ENCODE data around the gene POMT1. TPM values are rescaled to one million over a fixed set of nuclear protein-coding genes. Genes with fewer than 3 reads are reported as not detected.

POMT1 gene
- total RNA-seq, 2 donors from 2014 or later = 18.2 to 22.8 TPM

DNA sequence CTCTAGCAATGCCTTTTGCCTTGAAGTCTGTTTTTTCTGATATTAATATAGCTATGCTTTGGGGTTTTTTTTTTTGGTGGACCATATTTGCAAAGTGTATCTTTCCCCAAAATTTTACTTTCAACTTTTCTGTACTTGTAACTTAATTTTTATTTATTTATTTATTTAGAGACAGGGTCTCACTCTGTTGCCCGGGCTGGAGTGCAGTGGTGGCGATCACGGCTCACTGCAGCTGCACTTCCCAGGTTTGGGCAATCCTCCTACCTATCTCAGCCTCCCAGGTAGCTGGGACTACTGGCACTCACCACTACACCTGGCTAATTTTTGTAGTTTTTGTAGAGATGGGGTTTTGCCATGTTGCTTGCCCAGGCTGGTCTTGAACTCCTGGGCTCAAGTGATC, 63.4 kb downstream of the POMT1 start:
- no peak for DNase-seq (ENCODE audit: low spot score)
- intact Hi-C loops (cut with DNase I) = no loop called here

DNA sequence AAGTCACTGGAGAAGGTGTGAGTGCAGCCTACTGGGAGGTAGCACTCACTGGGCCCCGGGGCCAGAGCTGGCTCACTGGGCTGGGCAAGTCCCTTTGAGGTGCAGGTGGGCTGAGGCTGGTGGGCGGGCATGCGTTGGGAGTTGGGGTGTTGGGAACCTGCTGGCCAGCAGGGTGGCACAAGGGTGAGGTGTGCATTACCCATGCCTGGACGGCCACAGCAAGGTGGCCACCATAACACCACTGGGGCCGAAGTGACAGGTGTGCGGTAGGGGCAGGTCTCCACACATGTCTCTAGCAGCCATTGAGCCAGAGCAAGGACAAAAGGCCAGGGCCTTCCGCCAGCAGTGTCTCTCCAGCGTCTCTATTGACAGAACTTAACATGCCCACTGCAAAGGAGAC, 65.2 kb downstream of the POMT1 start:
- no peak for DNase-seq (ENCODE audit: low spot score)
- intact Hi-C loops (cut with DNase I) = no loop called here

Other genes with a start within 250 kb of the POMT1 start
- 1 to 10 TPM; 3.0 to 4.1 TPM for gene FAM78A, start 226.4 kb upstream of the POMT1 start, total RNA-seq
- gene PLPP7, start 213.2 kb upstream of the POMT1 start, total RNA-seq = 1 to 10 TPM; 8.9 to 9.8 TPM
- gene PRRC2B, start 108.8 kb upstream of the POMT1 start, total RNA-seq = 100 to 1,000 TPM; 148 to 151 TPM
- 10 to 100 TPM; 16.8 to 18.8 TPM for gene UCK1, start 28.3 kb downstream of the POMT1 start, total RNA-seq
- gene PRRT1B, start 42.6 kb downstream of the POMT1 start, total RNA-seq = not detected
- 10 to 100 TPM; 74.5 to 90.8 TPM for gene RAPGEF1, start 237.2 kb downstream of the POMT1 start, total RNA-seq

Measured in posterior vena cava (tissue), 2 donors.